ENCODE measurements around the gene TLL1. TPM values are rescaled to one million over a fixed set of nuclear protein-coding genes. Genes with fewer than 3 reads are reported as not detected.

TLL1 gene
- total RNA-seq, 1 experiment from 2014 or later = 0.37 TPM

- H3K36me3 ChIP-seq (ENCODE audit: control insufficient read depth in 1 of 2, insufficient read depth in 2 of 2, low read length in 2 of 2) = no peaks in the 10 kb centered on the region
- no peak overlapping the region for H3K4me2 ChIP-seq (ENCODE audit: low read length)
- H2AFZ ChIP-seq (ENCODE audit: low read depth, low read length, poor library complexity, severe bottlenecking) = no peak overlapping the region
- H3K79me2 ChIP-seq (ENCODE audit: insufficient read depth, low read length) = no peaks in the 10 kb centered on the region
- TF ChIP-seq TCF7L2 (IDR thresholded peaks at IDR 0.05; ENCODE audit: borderline replicate concordance, extremely low read depth, insufficient read depth, insufficient read length) = no peak
- no peak for TF ChIP-seq POLR2AphosphoS5 (IDR thresholded peaks at IDR 0.05; ENCODE audit: low read depth, low read length)
- no peak for TF ChIP-seq SIN3A (IDR thresholded peaks at IDR 0.05; ENCODE audit: low read depth)
- TF ChIP-seq EZH2phosphoT487 (IDR thresholded peaks at IDR 0.05; ENCODE audit: borderline replicate concordance) = no peak
- TF ChIP-seq YY1 (IDR thresholded peaks at IDR 0.05; ENCODE audit: extremely low read depth, insufficient replicate concordance, low read depth, low read length) = no peak
- TF ChIP-seq RAD21 (IDR thresholded peaks at IDR 0.05; ENCODE audit: low read depth) = no peak
- no peak for TF ChIP-seq EGR1 (IDR thresholded peaks at IDR 0.05; ENCODE audit: low read depth)
- TF ChIP-seq JUND (IDR thresholded peaks at IDR 0.05) = no peak
- no peak for TF ChIP-seq CEBPB (IDR thresholded peaks at IDR 0.05; ENCODE audit: low read depth)
- TF ChIP-seq FOSL1 (IDR thresholded peaks at IDR 0.05; ENCODE audit: low read depth) = no peak
- no peak for TF ChIP-seq EZH2 (IDR thresholded peaks at IDR 0.05)
- no peak for TF ChIP-seq MAX (IDR thresholded peaks at IDR 0.05)
- TF ChIP-seq ELF1 (IDR thresholded peaks at IDR 0.05; ENCODE audit: borderline replicate concordance, low read depth) = no peak
- no peak for TF ChIP-seq REST (IDR thresholded peaks at IDR 0.05; ENCODE audit: low read depth)
- no peak for TF ChIP-seq ATF3 (IDR thresholded peaks at IDR 0.05)
- no peak for TF ChIP-seq ZNF274 (IDR thresholded peaks at IDR 0.05; ENCODE audit: low read depth, low read length)
- no peak for TF ChIP-seq ZBTB33 (IDR thresholded peaks at IDR 0.05; ENCODE audit: extremely low read depth, insufficient replicate concordance, low read length)
- intact Hi-C loops (cut with micrococcal nuclease) = no loop called here
- DNase-seq (ENCODE audit: low read depth, low spot score) (no peak), ATAC-seq (no peak)
- ChIA-PET RAD21 (ENCODE audit: low non-redundant PET in 1 of 2, low total read pairs in 2 of 2, uncharacterized antibody in 2 of 2, unreplicated experiment in 2 of 2) (no interaction called here), POLR2A (no interaction called here), CTCF (no interaction called here)
- no peaks in the 10 kb centered on the region for H3K9me2 ChIP-seq (ENCODE audit: insufficient read depth)
- H3K27me3 ChIP-seq (ENCODE audit: insufficient read depth, low read length) = no peaks in the 10 kb centered on the region
- H3K27ac ChIP-seq (ENCODE audit: low read depth, low read length) = no peak overlapping the region
- no TSS peak for BruUV-seq (replicated peaks)
- H3K9ac ChIP-seq (ENCODE audit: low read length) = no peak overlapping the region
- H3K4me1 ChIP-seq (ENCODE audit: control insufficient read depth in 1 of 2, insufficient read depth in 2 of 2, low read length in 2 of 2) = peaks cover 0 to 12% of the 10 kb centered on the region in 2 experiments; a peak in 2 of 4 replicates
- no peaks in the 10 kb centered on the region for H3K9me3 ChIP-seq (ENCODE audit: control insufficient read depth in 1 of 2, insufficient read depth in 1 of 2, low read depth in 1 of 2, low read length in 2 of 2)
- H4K20me1 ChIP-seq (ENCODE audit: insufficient read depth) = no peaks in the 10 kb centered on the region
- no peak overlapping the region for H3K4me3 ChIP-seq (replicated peaks in 1 of 2; ENCODE audit: low read depth in 1 of 2, low read length in 2 of 2)
These were observed 135.5 kb downstream of the TLL1 start for GRCh38 chr4:166008510-166008909.

All from HCT116 (cell line).